Sigmoid colon (tissue), 7 donors: ENCODE measurements around the gene ERGIC1. TPM values are rescaled to one million over a fixed set of nuclear protein-coding genes. Genes with fewer than 3 reads are reported as not detected.

ENCODE experiments used
- DNase-seq: peaks from one replicate; pipeline ENCODE4 v3.0.0-alpha.2; 2019
- H3K27ac ChIP-seq, 4 donors: fragments of 200-600 bp; sonication (generic); one replicate each; pipeline ENCODE4 v1.5.1; 2016 to 2019; ENCODE audit warnings: mild to moderate bottlenecking in 1 of 4
- H3K27me3 ChIP-seq, 3 donors: fragments of 200-600 bp; sonication (generic); one replicate each; pipeline ENCODE4 v1.5.1; 2019; ENCODE audit warnings: mild to moderate bottlenecking in 1 of 3
- H3K36me3 ChIP-seq, 4 donors: fragments of 200-600 bp; sonication (generic); one replicate each; pipeline ENCODE4 v1.5.1; 2016 to 2019
- H3K4me1 ChIP-seq, 4 donors: fragments of 200-600 bp; sonication (generic); one replicate each; pipeline ENCODE4 v1.5.1; 2017 to 2019
- H3K4me3 ChIP-seq, 4 donors: fragments of 200-600 bp; sonication (generic); one replicate each; pipeline ENCODE4 v1.5.1; 2017 to 2019; ENCODE audit warnings: mild to moderate bottlenecking in 2 of 4, moderate library complexity in 1 of 4
- H3K9me3 ChIP-seq, 4 donors: fragments of 200-600 bp in 3 of 4; sonication (generic) in 3 of 4; one replicate each; pipeline versions ENCODE4 v1.5.1 to v1.6.1; 2013 to 2019
- EP300 ChIP-seq, 4 donors: sonication (generic); formaldehyde crosslinking; IDR thresholded peaks; one replicate each; pipeline ENCODE4 v1.6.1; 2017; ENCODE audit warnings: antibody characterized with exemption in 4 of 4
- POLR2A ChIP-seq, 2 donors: fragments of 450-650 bp; IDR thresholded peaks; one replicate each; pipeline ENCODE4 v1.6.1; 2016; ENCODE audit warnings: antibody characterized with exemption in 2 of 2, mild to moderate bottlenecking in 2 of 2, moderate library complexity in 2 of 2
- POLR2AphosphoS5 ChIP-seq, 4 donors: sonication (generic); formaldehyde crosslinking; IDR thresholded peaks; one replicate each; pipeline ENCODE4 v1.6.1; 2017; ENCODE audit warnings: antibody characterized with exemption in 4 of 4
- WGBS, 2 donors: extraction: QIAGEN DNeasy Blood & Tissue Kit; methylation state at CpG; one replicate each; pipeline ENCODE4 v1.1.7; 2013; 5-methylcytosine and 5-hydroxymethylcytosine counted together
- intact Hi-C: fragments of 100-400 bp; cut with DNase I; formaldehyde crosslinking; loops from one replicate; pipeline ENCODE4 v1.15.1; 2023
- polyA plus RNA-seq, 3 donors: library from polyadenylated mRNA; stranded (reverse); fragments of 200-250 nt; gene quantifications; one replicate each; pipeline ENCODE4 v1.2.3, GENCODE V29; 2013
- total RNA-seq, 4 donors: library from RNA; depleted of rRNA; stranded (reverse); fragments of >200 nt; gene quantifications; one replicate each; pipeline ENCODE4 v1.1.0, GENCODE V29; 2016
- TF ChIP-seq, protein P1 (sequence below), 4 experiments: fragments of 450-650 bp in 3 of 4; fragments of 200-600 bp in 1 of 4; IDR thresholded peaks; one replicate each; pipeline ENCODE4 v1.5.1; 2016 to 2019; ENCODE audit warnings: antibody characterized with exemption in 4 of 4, mild to moderate bottlenecking in 3 of 4, moderate library complexity in 2 of 4
- donor health status: healthy with polysubstance abuse.
- donor health status: Bipolar disorder and iron deficiency.
- donor health status: healthy.

The ERGIC1 gene
- total and polyA plus RNA-seq, 7 donors: 80.6 to 160 (median 117) TPM

DNA sequence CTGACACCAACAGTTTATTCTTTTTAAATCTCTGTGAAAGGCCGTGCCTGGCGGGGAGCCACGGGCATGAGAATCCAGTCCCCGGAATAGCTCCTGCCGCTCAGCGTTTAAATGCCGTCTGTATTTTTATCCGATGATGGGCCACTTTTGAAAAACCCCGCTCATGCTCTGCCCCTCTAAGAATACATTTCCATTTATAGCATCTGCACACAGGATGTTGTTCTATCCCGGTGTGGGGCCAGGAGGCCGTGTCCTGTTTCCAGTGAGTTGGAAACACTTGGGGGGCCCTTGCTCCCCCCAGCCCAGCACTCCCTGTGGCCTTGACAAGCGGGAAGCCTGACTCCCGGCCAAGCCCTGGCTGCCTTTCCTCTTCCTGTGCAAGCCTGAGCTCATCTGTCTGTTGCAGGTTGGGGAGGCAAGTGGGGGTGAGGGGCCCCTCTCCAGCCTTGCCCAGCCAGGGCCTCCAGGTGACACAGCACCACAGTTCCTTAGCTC is 39.0 kb downstream of the ERGIC1 start:
- Histone ChIP-seq H3K27ac (peak overlapping the region; percentile 85 to 98 (median 94)), H3K27me3 (no peaks in the 10 kb centered on the region), H3K36me3 (no peaks in the 10 kb centered on the region), H3K4me1 (peaks cover 0 to 74% (median 67%) of the 10 kb centered on the region in 4 donors), H3K4me3 (no peak overlapping the region), H3K9me3 (no peaks in the 10 kb centered on the region)
- intact Hi-C loops: loop anchor here (1.0 to 2.0 kb wide), 2 partner anchors 14 to 30 kb away; no protein-coding TSS in a partner anchor
- WGBS, 2 donors: 39 to 78% methylated on average over 13 of the region's 13 CpGs
- peak; percentile 97 for DNase-seq
- TF ChIP-seq EP300 (IDR thresholded peaks at IDR 0.05): peak; percentile 28 to 98 (median 72)
- TF ChIP-seq POLR2AphosphoS5 (IDR thresholded peaks at IDR 0.05): peak; percentile 72 to 87 (median 76)
- TF ChIP-seq, protein P1, sequence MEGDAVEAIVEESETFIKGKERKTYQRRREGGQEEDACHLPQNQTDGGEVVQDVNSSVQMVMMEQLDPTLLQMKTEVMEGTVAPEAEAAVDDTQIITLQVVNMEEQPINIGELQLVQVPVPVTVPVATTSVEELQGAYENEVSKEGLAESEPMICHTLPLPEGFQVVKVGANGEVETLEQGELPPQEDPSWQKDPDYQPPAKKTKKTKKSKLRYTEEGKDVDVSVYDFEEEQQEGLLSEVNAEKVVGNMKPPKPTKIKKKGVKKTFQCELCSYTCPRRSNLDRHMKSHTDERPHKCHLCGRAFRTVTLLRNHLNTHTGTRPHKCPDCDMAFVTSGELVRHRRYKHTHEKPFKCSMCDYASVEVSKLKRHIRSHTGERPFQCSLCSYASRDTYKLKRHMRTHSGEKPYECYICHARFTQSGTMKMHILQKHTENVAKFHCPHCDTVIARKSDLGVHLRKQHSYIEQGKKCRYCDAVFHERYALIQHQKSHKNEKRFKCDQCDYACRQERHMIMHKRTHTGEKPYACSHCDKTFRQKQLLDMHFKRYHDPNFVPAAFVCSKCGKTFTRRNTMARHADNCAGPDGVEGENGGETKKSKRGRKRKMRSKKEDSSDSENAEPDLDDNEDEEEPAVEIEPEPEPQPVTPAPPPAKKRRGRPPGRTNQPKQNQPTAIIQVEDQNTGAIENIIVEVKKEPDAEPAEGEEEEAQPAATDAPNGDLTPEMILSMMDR (IDR thresholded peaks at IDR 0.05): no peak

DNA sequence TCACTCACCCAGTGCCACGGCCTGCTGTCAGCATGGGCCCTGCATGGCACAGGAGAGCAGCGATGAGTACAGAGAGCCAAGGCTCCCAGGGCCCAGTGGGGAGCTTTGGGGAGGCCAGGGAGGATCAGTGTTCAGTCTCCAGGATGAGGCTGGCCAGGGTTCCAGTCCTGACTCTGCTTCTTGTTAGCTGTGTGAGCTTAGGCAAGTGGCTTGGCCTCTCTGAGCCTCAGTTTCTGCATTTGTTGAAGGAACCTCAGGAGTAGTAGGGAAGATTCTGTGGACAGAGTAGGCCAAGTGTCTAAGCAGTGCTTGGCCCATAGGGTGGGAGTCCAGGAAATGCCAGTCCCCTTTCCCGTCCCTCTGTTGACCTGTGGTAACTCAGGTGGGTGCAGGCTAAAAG is 39.5 kb downstream of the ERGIC1 start:
- no peak for DNase-seq
- peaks cover 0 to 74% (median 63%) of the 10 kb centered on the region in 4 donors for H3K4me1 ChIP-seq
- H3K9me3 ChIP-seq: no peaks in the 10 kb centered on the region
- TF ChIP-seq POLR2AphosphoS5 (IDR thresholded peaks at IDR 0.05) (no peak), EP300 (IDR thresholded peaks at IDR 0.05) (no peak), POLR2A (IDR thresholded peaks at IDR 0.05) (no peak)
- TF ChIP-seq, protein P1 (IDR thresholded peaks at IDR 0.05): no peak
- H3K27me3 ChIP-seq: no peaks in the 10 kb centered on the region
- no peaks in the 10 kb centered on the region for H3K36me3 ChIP-seq
- WGBS, 2 donors: 81 to 95% methylated on average over 3 of the region's 3 CpGs
- peak overlapping the region; percentile 85 to 98 (median 94) for H3K27ac ChIP-seq
- intact Hi-C loops: loop anchor here (1.0 to 2.0 kb wide), 2 partner anchors 13 to 30 kb away; no protein-coding TSS in a partner anchor
- no peak overlapping the region for H3K4me3 ChIP-seq

DNA sequence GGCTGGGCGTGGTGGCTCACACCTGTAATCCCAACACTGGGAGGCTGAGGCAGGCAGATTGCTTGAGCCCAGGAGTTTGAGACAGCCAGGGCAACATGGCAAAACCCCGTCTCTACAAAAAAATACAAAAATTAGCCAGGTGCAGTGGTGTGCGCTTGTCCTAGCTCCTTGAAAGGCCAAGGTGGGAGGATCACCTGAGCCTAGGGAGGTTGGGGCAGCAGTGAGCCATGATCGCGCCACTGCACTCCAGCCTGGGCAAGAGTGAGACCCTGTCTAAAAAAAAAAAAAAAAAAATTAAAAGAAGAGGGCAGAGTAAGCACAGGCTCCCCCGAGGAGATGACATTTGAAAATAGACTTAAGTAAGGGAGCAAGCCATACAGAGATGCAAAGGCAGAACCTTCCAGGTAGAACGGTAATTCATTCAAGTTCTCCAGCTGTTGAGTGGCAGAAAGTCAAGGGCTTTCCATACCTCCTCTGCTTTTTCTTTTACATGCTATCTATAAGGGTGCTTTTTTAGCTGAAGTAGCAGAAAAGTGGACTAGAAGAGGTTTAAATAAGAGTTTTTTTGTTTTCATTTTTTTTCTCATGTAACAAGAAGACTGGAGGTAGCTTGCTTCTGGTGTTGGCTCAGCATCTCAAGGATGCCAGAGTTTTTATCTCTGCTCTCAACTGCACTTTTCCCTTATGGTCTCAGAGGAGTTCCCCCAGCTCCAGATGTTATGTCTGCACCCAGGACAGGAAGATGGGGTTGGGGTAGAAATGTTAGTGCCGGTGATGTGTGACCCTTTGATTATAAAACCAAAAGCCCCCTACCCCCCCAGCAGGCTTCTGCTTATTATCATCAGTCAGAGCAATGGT is 40.8 kb downstream of the ERGIC1 start:
- no peak for DNase-seq
- no peaks in the 10 kb centered on the region for H3K9me3 ChIP-seq
- no peaks in the 10 kb centered on the region for H3K27me3 ChIP-seq
- WGBS, 2 donors: 88 to 93% methylated on average over 8 of the region's 8 CpGs
- no peak overlapping the region for H3K4me3 ChIP-seq
- TF ChIP-seq, protein P1 (IDR thresholded peaks at IDR 0.05): no peak
- TF ChIP-seq EP300 (IDR thresholded peaks at IDR 0.05) (no peak), POLR2A (IDR thresholded peaks at IDR 0.05) (no peak), POLR2AphosphoS5 (IDR thresholded peaks at IDR 0.05) (no peak)
- H3K4me1 ChIP-seq: peaks cover 0 to 64% (median 52%) of the 10 kb centered on the region in 4 donors
- no peaks in the 10 kb centered on the region for H3K36me3 ChIP-seq
- intact Hi-C loops: no loop called here
- peak overlapping the region; percentile 85 to 98 (median 94) for H3K27ac ChIP-seq

DNA sequence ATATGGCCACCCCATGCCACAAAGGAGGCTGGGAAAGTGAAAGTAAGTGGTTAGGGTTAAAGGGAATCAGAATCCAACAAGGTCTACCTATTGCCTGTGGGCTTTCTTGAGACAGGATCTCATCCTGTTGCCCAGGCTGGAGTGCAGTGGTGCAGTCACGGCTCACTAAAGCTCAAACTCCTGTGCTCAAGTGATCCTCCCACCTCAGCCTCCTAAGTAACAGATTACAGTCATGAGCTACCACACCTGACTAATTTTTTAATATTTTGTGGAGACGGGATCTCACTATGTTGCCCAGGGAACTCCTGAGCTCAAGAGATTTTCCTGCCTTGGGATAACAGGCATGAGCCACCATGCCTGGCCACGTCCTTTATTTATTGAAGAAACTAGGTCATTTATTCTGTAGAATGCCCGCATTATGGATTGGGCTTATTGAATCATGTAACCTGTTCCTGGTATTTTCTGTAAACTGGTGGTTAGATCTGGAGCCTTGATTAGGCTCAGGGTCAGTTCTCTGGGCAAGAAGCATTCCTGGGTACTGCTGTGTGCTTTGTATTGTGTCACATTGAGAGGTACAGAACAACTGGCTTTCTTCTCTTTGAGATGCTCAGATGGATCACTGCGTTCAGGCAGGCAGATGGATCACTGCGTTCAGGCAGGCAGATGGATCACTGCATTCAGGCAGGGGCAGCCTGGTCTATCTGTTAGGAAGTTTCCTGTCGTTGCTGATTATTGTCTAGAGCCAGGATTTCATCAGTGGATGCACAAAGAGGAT is 41.6 kb downstream of the ERGIC1 start:
- WGBS, 2 donors: 78 to 79% methylated on average over 7 of the region's 7 CpGs
- H3K27me3 ChIP-seq: no peaks in the 10 kb centered on the region

More for the DNA sequence above, 41.6 kb downstream of the ERGIC1 start:
- Histone ChIP-seq H3K9me3 (no peaks in the 10 kb centered on the region), H3K27ac (peak overlapping the region; percentile 85 to 98 (median 94)), H3K4me3 (no peak overlapping the region), H3K36me3 (no peaks in the 10 kb centered on the region), H3K4me1 (peaks cover 0 to 56% (median 44%) of the 10 kb centered on the region in 4 donors)
- TF ChIP-seq EP300 (IDR thresholded peaks at IDR 0.05) (no peak), POLR2A (IDR thresholded peaks at IDR 0.05) (no peak), POLR2AphosphoS5 (IDR thresholded peaks at IDR 0.05) (no peak)
- TF ChIP-seq, protein P1 (IDR thresholded peaks at IDR 0.05): no peak
- intact Hi-C loops: no loop called here
- DNase-seq: no peak
